Measurements from ENCODE around the gene KPNA1.

The KPNA1 gene

DNA sequence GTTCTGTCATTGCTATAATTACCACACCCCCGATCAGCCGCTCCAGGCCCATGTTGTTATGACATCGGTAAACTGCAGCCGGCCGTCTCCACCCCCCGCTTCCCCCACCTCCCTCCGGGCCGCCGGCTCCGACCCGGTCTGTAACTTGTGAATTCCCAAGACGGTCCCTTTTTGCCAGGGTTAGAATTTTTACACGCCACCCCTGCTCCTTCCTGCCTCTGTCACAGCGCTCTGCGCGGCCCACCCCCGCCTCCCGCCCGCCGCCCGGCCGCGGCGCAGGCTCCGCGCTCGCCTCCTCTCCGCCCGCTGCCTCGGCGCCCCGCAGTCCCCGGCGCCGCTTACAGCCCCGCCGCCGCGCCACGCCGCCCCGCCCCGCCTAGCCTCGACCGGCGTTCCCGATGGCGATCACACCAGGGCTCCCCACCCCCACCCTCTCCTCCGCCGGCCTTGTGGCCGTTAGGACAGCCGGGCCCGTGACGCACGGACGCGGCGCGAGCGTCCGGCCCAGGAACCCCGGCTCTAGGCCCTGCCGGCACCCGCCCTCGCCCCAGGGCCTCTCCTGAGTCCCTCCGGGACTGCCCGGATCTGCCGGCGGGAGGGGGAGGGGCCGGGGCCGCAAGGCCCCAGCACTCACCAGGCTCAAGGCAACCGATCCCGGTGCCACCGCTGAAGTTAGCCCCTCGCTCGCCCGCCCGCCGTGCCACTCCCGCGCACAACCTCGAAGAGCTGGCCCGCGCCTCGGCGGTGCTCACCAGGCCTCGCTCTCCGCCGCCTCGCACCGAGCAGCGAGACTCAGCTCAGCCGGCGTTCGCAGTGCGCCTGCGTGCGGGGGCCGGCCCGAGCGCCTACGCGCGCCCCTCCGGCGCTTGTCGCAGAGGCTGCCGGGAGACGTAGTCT lies at the start of gene KPNA1:
Gene KPNA1 (minus strand): TSS at position 817 of the 897 bp plus-strand sequence. CDS start 18,374 bp downstream, outside the sequence.
- DNase-seq, result peak; percentile 85

DNA sequence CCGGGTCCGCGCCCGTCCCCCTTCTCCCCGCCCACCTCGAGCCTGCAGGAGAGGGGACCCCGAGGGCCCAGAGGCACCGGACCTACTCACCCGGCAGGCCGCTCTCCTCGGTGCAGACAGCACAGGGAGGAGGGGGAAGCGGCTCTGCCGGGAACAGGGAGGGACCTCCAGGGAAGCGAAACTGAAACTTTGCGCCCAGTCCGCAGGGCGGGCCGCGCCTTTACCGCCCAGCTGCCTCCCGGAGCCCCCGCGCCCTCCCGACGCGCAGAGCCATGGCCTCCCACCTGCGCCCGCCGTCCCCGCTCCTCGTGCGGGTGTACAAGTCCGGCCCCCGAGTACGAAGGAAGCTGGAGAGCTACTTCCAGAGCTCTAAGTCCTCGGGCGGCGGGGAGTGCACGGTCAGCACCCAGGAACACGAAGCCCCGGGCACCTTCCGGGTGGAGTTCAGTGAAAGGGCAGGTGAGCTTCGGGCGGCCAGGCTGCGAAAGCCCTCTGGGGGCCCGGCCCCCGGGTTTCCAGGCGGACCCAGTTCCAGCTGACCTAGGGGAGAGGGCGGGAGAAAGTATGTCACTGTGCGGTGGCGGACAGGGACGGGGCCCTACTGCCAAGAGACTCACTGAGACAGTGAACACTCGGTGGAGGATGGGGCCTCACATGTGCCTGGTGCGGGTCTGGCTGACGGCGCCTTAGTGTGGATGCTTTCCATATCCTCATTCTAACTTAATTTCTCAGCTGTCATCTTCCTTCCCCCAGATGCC lies 49.6 kb upstream of the KPNA1 start, which contains the start of the genes DTX3L and PARP9:
Gene DTX3L (plus strand): TSS at position 184 of the 758 bp plus-strand sequence. CDS start 89 bp downstream, at position 273.
Gene PARP9 (minus strand): TSS at position 146 of the 758 bp plus-strand sequence. CDS start 4,680 bp downstream, outside the sequence.
- peak; percentile 63 for DNase-seq

DNA sequence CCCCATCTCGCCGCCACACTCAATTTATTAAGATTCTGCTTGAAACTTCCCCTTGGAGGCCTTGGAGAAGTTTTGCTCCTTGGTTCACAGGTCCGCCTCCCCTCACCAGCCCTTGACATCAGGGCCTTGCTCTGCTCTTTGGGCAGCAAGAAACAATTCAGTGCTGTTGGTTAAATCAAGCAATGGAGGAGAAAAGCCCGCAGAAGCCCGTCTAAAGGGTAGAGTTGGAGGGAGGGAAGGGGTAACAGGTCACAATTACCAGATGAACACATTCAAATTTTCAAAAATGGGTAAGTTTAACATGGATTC lies 48.9 kb upstream of the KPNA1 start:
- no peak for DNase-seq

DNA sequence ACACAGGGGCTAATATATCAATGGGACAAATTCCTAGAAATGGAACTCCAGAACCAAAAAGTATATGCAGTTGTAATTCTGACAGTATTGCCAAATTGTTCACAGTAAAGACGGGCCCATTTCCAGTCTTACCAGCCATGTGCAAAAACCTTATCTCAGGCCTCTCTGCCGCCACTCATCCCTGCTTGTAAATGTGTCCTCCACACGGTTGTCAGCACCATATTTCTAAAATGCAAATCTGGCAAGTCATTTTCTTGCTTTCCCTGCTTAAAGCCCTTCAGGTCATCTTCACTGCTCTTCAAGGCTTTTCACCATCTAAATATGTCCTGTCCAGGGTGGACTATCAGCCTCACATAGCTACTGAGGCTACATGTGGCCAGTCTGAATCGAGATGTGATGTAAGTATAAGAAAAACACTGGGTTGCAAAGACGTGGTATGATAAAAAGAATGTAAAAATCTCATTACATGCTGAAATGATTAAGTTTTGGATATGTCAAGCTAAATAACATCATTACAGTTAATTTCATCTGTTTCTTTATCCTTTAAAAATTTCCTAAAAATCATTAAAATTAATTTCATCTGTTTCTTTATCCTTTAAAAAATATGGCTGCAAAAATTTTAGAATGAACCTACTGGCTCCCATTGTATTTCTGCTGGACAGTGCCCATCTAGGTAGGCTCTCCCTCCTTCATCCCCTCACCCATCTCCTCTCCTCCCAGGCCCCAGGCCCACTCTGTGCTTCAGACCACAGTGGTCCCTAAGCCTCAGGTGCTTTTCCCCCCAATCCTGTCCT lies 48.4 kb upstream of the KPNA1 start:
- no peak for DNase-seq

DNA sequence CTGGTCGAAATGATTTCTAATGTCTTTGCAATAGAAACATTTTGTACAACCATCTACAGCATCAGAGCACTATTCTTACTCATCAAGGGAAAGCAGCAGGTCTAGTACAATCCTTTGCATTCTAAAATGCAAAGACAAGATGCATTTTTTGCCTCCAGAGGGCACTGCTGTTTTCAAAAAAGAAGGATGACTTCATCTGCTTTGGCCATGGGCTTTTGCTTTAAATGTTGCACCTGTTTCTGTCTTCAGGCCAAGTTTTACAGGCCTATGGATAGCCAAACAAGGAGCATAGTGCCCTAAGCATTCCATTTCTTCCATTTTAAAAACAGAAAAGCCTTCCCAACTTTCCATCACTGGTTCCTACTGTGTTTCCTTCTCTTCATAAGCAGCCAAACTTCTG lies 45.9 kb upstream of the KPNA1 start:
- peak; percentile 49 for DNase-seq

DNA sequence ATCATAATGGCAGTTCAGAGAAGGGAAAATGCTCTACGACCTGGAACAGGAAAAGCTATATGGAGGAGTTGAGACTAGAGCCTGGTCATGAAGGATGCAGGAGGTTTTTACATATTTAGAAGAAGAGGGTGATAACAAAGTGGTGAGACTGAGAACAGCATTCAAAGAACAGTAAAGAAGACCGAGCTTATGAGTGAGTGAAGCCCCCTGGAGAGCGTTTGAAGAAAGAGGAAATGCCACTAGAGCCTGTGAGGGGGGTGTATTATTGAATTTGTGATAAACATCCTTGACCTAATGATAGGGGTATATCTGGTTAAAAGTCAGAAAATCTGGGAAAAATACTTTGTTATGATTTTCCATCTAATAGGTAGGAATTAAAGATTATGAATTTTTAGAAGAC lies 45.2 kb upstream of the KPNA1 start:
- no peak for DNase-seq

DNA sequence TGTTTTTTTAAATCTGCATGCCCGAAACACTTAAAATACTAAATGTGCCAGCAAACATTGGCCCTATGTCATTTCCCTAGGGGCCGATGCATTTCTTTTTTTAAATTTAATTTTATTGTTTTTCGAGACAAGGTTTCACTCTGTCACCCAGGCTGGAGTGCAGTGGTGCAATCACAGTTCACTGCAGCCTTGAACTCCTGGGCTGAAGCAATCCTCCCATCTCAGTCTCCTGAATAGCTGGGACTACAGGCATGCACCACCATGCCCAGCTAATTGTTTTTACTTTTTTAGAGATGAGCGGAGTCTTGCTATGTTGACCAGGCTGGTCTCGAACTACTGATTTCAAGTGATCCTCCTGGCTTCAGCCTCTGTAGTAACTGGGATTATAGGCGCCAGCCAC lies 43.9 kb upstream of the KPNA1 start:
- DNase-seq, result no peak

DNA sequence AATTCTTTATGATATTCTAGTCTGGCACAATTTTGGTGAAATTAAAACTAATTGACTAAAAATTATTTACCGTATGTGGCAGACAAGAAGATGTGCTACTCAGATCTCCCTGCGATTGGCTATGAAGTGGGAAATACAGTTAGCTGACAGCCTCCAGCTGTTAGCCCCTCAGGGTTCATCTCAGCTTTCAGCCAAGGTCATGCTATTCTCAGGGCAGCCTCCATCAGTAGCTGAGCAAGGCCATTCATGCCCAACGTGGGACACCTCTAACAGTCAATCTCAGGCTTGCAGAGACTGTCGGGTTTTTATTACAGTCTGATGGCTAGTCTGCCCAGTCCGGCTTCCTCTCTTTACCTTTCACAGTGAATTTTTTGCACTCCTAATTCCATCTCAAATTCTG lies 42.6 kb upstream of the KPNA1 start:
- DNase-seq, result no peak

DNA sequence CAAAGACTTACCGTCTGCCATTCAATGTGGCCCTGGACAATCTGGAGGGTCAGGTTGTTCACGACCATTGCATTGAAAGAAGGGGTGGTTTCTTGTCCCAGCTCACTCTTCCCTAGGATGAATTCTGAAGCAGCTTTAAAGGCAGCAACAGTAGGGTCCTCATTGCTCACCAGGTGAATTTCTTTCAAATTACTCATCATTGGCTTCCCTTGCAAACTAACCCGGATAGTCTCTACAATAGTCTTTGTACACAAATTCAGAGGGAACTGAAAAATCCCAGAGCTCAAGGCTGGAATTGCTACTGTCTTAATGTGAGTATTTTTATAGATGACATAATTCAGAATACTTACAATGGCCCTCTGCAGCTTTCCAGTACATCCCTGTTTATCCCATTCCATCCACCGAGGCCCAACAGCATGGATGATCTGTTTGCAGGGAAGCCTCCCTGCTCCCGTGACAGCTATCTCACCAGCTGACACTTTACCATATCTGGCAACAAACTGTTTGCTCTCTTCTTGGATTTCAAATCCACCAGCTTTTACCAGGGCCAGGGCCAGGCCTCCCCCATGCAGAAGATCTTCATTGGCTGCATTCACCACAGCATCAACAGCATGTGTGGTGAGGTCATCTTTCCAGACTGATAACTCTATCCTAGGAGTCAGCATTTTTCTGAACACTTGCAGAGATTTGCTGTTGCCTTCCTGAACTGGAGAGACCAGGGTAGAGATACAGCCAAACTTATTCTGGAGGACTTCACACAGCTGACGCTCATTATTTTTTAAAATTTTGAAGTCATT lies 40.7 kb upstream of the KPNA1 start:
- peak; percentile 60 for DNase-seq

DNA sequence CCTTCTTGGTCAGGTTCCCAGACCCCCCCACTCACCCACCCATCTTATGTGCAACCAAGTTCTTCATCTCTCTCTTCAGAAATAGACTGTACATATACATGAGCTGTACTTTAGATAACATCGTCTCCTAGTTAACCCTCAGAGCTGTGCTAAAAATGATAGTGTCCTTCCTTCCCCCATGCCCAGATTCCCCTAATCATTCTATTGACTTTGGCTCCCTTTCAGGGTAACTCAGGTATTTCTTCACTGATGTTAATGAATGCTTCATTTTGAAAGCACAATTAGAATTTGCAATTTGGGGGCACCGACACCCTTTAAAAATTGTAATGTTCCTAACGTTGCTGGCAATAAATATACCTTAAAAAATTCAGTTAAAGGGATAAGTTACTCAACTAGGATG lies 38.4 kb upstream of the KPNA1 start:
- DNase-seq, result no peak

DNA sequence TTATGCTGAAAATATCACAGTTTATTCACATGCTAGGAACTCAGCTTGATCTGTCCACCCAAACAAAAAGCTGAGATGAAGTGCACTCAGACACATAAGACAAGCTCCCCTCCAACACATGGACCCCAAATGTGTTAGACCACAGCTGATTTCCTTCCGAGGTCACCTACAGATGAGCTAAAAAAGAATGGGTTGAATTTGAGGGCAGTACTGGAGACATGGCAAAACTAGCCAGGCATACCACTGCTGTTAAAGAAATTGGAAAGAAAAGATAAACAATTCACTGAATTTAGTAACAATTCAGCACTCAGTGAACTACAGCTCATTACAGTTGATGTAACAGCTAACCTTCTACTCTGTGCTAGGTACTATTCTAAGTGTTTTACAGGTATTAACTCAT lies 33.9 kb upstream of the KPNA1 start:
- DNase-seq, result no peak

DNA sequence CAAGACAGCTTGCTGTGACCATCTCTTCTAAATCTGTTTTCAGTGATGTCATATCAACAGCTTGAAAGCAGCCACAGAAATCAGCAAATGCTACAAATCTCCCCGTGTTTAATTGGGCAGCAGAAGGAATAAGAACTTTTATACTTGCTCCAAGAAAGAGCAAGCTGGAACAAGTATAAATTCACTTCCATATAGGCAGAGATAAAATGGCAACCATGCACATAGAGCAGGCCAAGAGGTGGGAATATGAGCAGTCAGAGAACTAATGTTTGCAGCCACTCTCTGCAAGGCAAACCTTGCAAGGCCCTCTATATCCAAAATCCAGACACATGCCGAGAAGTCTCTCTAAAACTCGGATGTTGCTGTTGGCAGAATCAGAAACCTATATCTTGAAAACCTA lies 33.3 kb upstream of the KPNA1 start:
- DNase-seq, result no peak

DNA sequence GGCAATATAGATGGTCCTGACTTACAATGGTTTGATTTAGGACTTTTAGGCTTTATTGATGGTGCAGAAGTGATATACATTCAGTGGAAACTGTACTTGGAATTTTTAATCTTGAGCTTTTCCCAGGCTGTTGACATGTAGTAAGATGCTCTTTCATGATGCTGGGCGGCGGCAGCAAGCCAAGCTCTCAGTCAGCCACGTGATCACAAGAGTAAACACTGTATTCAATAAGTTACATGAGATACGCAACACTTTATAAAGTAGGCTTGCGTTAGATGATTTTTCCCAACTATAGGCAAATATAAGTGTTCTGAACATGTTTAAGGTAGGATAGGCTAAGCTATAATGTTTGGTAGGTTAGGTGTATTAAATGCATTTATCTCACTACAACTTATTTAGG lies 31.4 kb upstream of the KPNA1 start:
- DNase-seq, result no peak

DNA sequence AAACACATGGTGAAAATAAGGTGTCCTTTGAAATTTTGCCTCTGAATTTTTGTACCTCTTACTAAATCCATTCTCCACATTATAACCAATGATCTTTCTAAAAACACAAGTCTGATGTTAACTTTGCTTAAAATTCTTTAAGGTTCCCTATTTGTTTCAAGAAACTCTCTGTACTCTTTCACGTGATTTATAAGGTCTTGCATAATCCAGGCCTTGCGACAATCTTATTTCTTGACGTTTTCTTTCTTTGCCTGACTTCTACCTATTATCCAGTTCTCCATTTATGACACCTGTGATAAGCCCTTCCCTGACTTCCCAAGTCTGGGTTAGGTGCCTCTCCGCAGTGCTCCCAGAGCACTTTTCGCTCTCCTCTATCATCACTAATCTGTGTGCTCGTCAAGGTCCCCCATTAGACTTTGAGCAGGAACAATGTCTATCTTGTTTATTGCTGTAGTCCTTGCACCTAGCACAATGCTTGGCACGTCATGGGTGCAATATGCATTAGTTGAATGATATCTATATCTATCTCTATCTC lies 24.3 kb upstream of the KPNA1 start:
- no peak for DNase-seq

DNA sequence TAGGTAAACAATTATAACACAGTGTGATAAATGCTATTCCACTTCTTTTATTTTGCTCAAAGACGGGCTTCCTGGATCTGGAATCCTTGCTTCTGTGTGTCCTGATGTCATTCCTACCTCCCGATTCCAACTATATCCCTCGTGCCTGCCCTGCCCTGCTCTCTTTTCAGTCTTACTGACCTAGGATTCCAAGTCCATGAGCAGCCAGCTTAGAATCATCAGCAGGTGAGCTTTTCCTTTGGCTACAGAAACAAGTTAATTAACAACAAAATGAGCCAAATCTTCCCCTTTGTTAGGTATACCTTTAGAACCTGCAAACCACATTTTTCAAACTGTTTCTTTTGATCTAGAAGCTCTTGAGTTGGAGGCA lies 21.9 kb upstream of the KPNA1 start:
- DNase-seq, result no peak

DNA sequence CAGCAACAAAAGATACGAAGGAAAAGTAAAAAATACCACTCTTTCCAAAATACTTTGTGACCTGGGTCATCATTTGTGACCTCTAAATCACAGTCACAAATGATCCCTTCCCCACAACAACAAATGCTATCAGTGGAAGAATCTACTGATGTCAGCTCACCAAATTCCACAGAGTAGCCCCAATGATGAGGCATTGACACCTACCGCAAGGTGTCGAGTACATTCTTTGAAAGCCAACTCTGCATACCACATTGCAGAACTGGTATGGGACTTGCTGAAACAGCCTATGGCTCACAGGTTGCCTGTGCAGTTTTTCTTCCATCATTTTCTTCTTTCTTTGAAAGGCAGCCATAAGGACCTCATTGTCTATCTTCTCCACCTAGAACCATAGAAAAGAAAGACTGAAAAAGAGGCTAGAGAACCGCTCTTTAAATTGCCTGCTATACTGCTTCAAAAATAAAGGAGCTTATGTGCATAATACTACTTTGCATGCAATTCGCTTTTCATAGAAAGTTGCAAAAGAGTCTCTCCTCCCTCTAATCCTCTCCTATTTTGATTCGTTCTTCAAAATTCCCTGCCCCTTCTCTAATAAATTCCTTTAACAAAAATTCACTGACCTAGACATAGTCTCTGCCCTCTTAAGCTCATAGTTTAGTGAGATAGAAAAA lies 21.4 kb upstream of the KPNA1 start:
- no peak for DNase-seq

DNA sequence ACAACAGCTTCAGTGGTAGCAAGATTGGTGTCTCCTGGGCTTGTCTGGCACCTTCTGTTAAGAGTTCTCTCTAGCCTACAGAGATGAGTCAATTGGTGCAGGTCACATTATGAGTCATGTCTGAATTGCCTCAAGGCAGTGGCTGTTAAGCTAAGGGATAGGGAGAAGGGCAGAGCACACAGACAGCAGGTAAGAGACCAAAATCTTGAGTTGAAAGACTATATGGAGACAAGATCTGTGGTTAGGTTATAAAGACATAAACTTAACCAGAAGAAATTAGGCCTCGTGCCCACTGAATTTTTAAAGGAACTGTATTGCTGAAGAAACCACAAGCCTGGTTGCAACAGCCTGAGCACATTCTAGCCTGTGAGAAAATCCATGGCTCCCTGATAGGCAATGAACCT lies 19.2 kb upstream of the KPNA1 start:
- DNase-seq, result no peak

DNA sequence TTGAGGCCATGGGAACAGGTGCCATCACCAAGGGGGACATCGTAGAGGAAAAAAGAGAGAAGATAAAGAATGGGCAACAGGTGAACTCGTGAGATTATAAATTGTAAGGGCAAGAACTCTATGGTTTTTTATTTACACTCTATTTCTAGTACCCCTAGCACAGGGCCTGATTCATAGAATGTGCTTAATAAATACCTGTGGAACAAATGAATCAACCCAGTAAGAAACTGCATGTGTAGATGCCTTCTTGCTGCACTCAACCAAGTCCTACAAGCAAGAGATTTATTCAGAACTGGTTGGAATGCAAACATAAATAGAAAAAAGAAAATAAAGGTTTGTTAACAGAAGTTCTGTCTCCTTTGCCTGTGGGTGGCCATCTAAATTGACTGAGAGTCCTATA lies 18.7 kb upstream of the KPNA1 start:
- no peak for DNase-seq

DNA sequence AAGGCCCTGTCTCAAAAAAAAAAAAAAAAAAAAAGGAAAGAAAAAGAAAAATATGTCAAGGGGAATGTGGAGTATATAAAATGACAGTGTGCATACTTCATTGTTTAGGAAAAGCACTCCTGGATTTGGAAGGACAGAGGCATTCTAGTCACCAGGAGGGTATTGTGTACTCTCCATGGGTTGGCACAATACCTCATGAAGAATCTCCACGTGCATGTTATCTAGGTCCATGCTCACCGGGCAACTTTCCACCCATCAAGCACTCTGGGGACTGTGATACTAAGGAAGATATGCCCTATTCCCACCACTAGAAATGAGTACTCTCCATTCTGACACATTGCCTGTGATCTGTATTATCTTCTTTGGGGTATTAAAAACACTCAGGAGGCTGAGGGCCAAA lies 15.4 kb upstream of the KPNA1 start:
- no peak for DNase-seq

DNA sequence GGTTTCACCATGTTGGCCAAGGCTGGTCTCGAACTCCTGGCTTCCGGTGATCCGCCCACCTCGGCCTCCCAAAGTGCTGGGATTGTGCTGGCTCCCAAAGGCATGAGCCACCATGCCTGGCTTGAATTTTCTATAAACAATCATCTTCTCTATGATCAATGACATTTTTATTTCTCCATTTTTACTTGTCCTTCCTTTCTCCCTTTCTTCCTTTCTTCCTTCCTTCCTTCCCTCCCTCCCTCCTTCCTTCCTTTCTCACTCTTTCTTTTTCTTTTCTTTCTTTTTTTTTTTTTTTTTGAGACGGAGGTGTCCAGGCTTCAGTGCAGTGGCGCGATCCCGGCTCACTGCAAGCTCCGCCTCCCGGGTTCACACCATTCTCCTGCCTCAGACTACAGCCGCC lies 8.6 kb upstream of the KPNA1 start:
- DNase-seq, result no peak

DNA sequence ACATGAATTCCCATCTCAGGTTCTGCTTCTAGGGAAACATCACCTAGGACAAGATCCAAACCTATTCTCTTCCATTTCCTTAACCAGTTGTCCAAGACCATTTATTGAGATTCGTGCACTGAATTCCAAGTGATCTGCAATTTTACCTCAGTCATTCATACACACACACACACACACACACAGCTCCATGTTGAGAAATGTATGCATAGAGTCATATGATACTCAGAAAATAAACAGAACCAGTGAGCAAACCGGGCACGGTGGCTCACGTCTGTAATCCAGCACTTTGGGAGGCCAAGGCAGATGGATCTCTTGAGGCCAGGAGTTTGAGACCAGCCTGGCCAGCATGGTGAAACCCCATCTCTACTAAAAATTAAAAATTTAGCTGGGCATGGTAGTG lies 6.1 kb upstream of the KPNA1 start:
- no peak for DNase-seq

DNA sequence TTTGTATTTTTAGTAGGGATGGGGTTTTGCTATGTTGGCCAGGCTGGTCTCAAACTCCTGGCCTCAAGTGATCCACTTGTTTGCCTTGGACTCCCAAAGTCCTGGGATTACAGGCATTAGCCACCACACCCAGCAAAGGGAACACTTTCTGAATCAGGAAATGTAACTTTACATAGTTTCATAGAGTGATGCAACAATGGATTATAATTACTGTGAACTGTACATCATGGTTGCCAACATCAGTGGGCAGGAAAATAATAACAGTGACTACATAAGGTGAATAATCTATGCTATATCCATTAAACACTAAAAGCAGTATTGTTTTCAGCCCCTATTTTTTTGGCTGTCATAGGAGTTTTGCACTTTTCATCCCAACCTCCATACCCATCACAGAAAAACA lies 5.0 kb upstream of the KPNA1 start:
- DNase-seq, result no peak
